Measurements from ENCODE around the gene DYNLT4. TPM values are rescaled to one million over a fixed set of nuclear protein-coding genes. Genes with fewer than 3 reads are reported as not detected.
"Not testable (repeated sequence)": the region's sequence is repeated elsewhere in the genome, so short reads cannot be mapped to it uniquely, and the experiment has no call there.

Gene DYNLT4
- total RNA-seq, 2 experiments from 2014 or later = 0.36 to 1.1 TPM

GRCh38 chr1:44798481-44799365 is 8.4 kb downstream of the DYNLT4 start:
- ChIA-PET POLR2A (interaction anchor here (1.0 to 8.3 kb wide), 7 partner anchors 10 to 77 kb away, joined by 5 to 130 read pairs (median 37); partner anchors contain the start of genes BEST4, BTBD19, DYNLT4 and RNU5D-1), CTCF (interaction anchor here (0.6 to 4.6 kb wide), 8 partner anchors 8 to 67 kb away, joined by 3 to 51 read pairs (median 4); partner anchors contain the start of genes BTBD19 and RNU5D-1)
- DNase-seq = no peak

DNA sequence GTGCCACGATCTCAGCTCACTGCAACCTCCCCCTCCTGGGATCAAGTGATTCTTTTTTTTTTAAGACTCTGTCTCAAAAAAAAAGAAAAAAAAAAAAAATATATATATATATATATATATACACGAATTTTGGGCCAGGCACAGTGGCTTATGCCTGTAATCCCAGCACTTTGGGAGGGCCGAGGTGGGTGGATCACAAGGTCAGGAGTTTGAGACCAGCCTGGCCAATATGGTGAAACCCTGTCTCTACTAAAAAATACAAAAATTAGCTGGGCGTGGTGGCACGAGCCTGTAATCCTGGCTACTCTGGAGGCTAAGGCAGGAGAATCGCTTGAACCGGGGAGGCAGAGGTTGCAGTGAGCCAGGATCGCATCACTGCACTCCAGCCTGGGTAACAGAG is 9.3 kb downstream of the DYNLT4 start:
- Mint-ChIP-seq H3K36me3 (ENCODE audit: low read depth) (peaks cover 18% of the 10 kb centered on the region), H3K4me1 (ENCODE audit: low read depth) (peaks cover 18% of the 10 kb centered on the region)
- H3K27me3 Mint-ChIP-seq; H3K4me3 Mint-ChIP-seq; intact Hi-C loops (cut with micrococcal nuclease); H3K9me3 Mint-ChIP-seq; H3K27ac Mint-ChIP-seq; DNase-seq; ATAC-seq: not testable (repeated sequence)
- ChIA-PET POLR2A (interaction anchor here (1.9 to 8.3 kb wide), 7 partner anchors 10 to 68 kb away, joined by 8 to 130 read pairs (median 37); partner anchors contain the start of genes BTBD19, DYNLT4, RNU5D-1 and RPS8), CTCF (interaction anchor here (1.8 to 4.6 kb wide), 4 partner anchors 7 to 13 kb away, joined by 5 to 51 read pairs (median 18); partner anchors contain the start of gene BTBD19)

More at GRCh38 chr1:44798481-44799365, 8.4 kb downstream of the DYNLT4 start:
- H3K27me3 Mint-ChIP-seq = no peaks in the 10 kb centered on the region
- peaks cover 27% of the 10 kb centered on the region for H3K36me3 Mint-ChIP-seq (ENCODE audit: low read depth)
- no peaks in the 10 kb centered on the region for H3K9me3 Mint-ChIP-seq
- no peak overlapping the region for H3K4me3 Mint-ChIP-seq
- TF ChIP-seq, protein P1, sequence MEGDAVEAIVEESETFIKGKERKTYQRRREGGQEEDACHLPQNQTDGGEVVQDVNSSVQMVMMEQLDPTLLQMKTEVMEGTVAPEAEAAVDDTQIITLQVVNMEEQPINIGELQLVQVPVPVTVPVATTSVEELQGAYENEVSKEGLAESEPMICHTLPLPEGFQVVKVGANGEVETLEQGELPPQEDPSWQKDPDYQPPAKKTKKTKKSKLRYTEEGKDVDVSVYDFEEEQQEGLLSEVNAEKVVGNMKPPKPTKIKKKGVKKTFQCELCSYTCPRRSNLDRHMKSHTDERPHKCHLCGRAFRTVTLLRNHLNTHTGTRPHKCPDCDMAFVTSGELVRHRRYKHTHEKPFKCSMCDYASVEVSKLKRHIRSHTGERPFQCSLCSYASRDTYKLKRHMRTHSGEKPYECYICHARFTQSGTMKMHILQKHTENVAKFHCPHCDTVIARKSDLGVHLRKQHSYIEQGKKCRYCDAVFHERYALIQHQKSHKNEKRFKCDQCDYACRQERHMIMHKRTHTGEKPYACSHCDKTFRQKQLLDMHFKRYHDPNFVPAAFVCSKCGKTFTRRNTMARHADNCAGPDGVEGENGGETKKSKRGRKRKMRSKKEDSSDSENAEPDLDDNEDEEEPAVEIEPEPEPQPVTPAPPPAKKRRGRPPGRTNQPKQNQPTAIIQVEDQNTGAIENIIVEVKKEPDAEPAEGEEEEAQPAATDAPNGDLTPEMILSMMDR (IDR thresholded peaks at IDR 0.05) = no peak
- H3K27ac Mint-ChIP-seq = peak overlapping the region; percentile 100
- peaks cover 26% of the 10 kb centered on the region for H3K4me1 Mint-ChIP-seq (ENCODE audit: low read depth)
- intact Hi-C loops (cut with micrococcal nuclease) = no loop called here
- no peak for ATAC-seq

DNA sequence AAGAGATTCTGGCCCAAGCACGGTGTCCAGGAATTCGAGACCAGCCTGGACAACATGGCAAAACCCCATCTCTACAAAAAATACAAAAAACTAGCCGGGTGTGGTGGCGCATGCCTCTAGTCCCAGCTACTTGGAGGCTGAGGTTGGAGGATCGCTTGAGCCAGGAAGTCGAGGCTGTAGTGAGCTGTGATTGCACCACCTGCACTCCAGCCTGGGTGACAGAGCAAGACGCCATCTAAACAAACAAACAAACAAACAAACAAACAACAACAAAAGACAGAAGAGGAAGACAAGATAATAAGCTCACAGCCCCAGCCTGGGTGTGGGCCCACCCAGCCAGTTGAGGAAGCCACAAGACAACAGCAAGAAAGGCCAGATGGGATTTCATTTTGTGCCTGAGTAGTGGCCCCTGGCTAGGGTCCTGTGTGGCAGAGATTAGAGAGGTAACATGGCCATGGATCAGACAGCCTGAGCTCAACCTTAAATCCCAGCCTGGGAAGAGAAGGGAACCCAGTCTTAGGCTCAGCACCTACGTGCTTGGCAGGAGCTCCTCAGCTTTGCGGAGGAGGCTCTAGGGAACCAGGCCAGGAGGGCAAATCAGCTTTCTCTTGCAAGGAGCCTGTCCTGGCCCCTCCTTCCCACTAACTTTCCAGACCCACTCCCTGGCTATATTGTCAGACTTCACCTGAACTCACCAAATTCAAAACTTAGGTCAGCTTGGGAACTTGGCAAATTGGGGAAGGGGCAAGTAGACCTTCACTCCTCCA is 14.2 kb downstream of the DYNLT4 start:
- H3K4me1 Mint-ChIP-seq (ENCODE audit: low read depth) = no peaks in the 10 kb centered on the region
- no peaks in the 10 kb centered on the region for H3K9me3 Mint-ChIP-seq
- no peak for ATAC-seq
- H3K36me3 Mint-ChIP-seq (ENCODE audit: low read depth) = no peaks in the 10 kb centered on the region
- CTCF ChIA-PET = interaction anchor here (0.7 to 2.3 kb wide), 10 partner anchors 8 to 699 kb away, joined by 3 to 9 read pairs (median 4); partner anchors contain the start of gene RPS8
- intact Hi-C loops (cut with micrococcal nuclease) = no loop called here
- POLR2A ChIA-PET = interaction anchor here (1.3 to 11.9 kb wide), 6 partner anchors 14 to 218 kb away, joined by 4 to 181 read pairs (median 26); partner anchors contain the start of genes RNU5D-1 and RPS8
- H3K27ac Mint-ChIP-seq = no peak overlapping the region
- peak; percentile 1 for DNase-seq
- H3K27me3 Mint-ChIP-seq = no peaks in the 10 kb centered on the region
- TF ChIP-seq, protein P1 (IDR thresholded peaks at IDR 0.05) = no peak
- no peak overlapping the region for H3K4me3 Mint-ChIP-seq

GRCh38 chr1:44790968-44791801 is 16.0 kb downstream of the DYNLT4 start:
- no peaks in the 10 kb centered on the region for H3K9me3 Mint-ChIP-seq
- H3K4me1 Mint-ChIP-seq (ENCODE audit: low read depth) = peaks cover 4% of the 10 kb centered on the region
- intact Hi-C loops (cut with micrococcal nuclease) = no loop called here
- ChIA-PET POLR2A (interaction anchor here (0.6 to 11.9 kb wide), 10 partner anchors 13 to 744 kb away, joined by 3 to 181 read pairs (median 8); partner anchors contain the start of genes RNU5D-1, RPS8 and UROD), CTCF (interaction anchor here (0.6 to 1.6 kb wide), 7 partner anchors 9 to 60 kb away, joined by 3 to 15 read pairs (median 5); partner anchors contain the start of genes PLK3 and RNU5D-1)
- H3K27ac Mint-ChIP-seq = no peak overlapping the region
- no peaks in the 10 kb centered on the region for H3K27me3 Mint-ChIP-seq
- peak; percentile 0 for DNase-seq
- ATAC-seq = no peak
- no peak overlapping the region for H3K4me3 Mint-ChIP-seq
- TF ChIP-seq, protein P1 (IDR thresholded peaks at IDR 0.05) = no peak
- no peaks in the 10 kb centered on the region for H3K36me3 Mint-ChIP-seq (ENCODE audit: low read depth)

Measured in activated CD8-positive, alpha-beta T cell treated with anti-CD3 and anti-CD28 coated beads for 36 hours (primary cell).